AG10803 (cell line): ENCODE results near the gene NIN.
A peak's percentile ranks its signal among the peaks of the same experiment; 100 is the strongest.

Experiments
- DNase-seq: peaks from one replicate; pipeline ENCODE4 v3.0.0; 2010; ENCODE audit warnings: low read depth
- H3K4me3 ChIP-seq: 2 replicates; pipeline ENCODE4 v1.5.1; 2011; ENCODE audit warnings: mild to moderate bottlenecking, low read length, control low read depth
- CTCF ChIP-seq: conservative IDR thresholded peaks from 2 replicates; pipeline ENCODE4 v1.5.1; 2011; ENCODE audit warnings: mild to moderate bottlenecking, low read length, control low read depth, inconsistent platforms

NIN gene

GRCh38 chr14:50839048-50839447, 8.1 kb upstream of the NIN start:
- no peak overlapping the region for H3K4me3 ChIP-seq
- no peak for DNase-seq
- TF ChIP-seq CTCF: no peak

- TF ChIP-seq CTCF: no peak
- no peak overlapping the region for H3K4me3 ChIP-seq
- DNase-seq: no peak
Observed at GRCh38 chr14:50837850-50838470, 7.0 kb upstream of the NIN start.

- H3K4me3 ChIP-seq: no peak overlapping the region
- no peak for DNase-seq
- no peak for TF ChIP-seq CTCF
Observed at GRCh38 chr14:50837271-50837670, 6.3 kb upstream of the NIN start.

GRCh38 chr14:50836515-50836914, 5.6 kb upstream of the NIN start:
- no peak for DNase-seq

GRCh38 chr14:50835280-50835679, 4.3 kb upstream of the NIN start:
- H3K4me3 ChIP-seq: no peak overlapping the region
- TF ChIP-seq CTCF: no peak
- DNase-seq: peak; percentile 85

More at GRCh38 chr14:50836515-50836914, 5.6 kb upstream of the NIN start:
- H3K4me3 ChIP-seq: no peak overlapping the region
- no peak for TF ChIP-seq CTCF

- no peak overlapping the region for H3K4me3 ChIP-seq
- TF ChIP-seq CTCF: no peak
- DNase-seq: no peak
Observed at GRCh38 chr14:50834802-50835276, 3.9 kb upstream of the NIN start.

- DNase-seq: no peak
- TF ChIP-seq CTCF: no peak
Observed at GRCh38 chr14:50832935-50833630, 2.1 kb upstream of the NIN start.

More at GRCh38 chr14:50832935-50833630, 2.1 kb upstream of the NIN start:
- no peak overlapping the region for H3K4me3 ChIP-seq
